ENCODE measurements around the gene NRG3.

Gene NRG3

DNA sequence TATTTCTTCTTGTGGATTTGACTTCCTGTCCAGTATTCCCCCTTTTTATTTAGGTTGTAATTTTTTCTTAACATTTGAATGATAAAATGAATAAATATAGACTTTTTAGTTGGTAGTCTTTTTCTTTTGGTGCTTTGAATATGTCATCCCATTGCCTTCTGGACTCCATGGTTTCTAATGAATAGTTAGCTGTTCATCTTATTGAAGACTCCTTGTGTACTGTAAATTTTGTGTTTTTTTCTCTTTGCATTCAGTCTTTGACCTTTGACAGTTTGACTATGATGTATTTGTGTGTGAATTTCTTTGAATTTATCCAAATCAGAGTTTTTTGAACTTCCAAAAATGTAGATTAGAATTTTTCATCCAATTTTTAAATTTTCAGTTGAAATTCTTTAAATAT lies 554.3 kb downstream of the NRG3 start:
- Histone ChIP-seq H3K9me2 (ENCODE audit: low read depth, low read length) (no peaks in the 10 kb centered on the region), H3K4me3 (ENCODE audit: low read depth, low read length, poor library complexity, severe bottlenecking) (no peak overlapping the region), H3K36me3 (ENCODE audit: insufficient read depth, low read length) (no peaks in the 10 kb centered on the region; the same call in 1 of the 2 replicates), H3K4me2 (ENCODE audit: low read length) (no peak overlapping the region), H3K27ac (ENCODE audit: low read depth, low read length, poor library complexity, severe bottlenecking) (no peak overlapping the region), H4K20me1 (ENCODE audit: insufficient read depth, low read length) (no peaks in the 10 kb centered on the region), H3K9ac (ENCODE audit: low read length) (no peak overlapping the region), H2AFZ (ENCODE audit: low read length) (no peak overlapping the region), H3K27me3 (ENCODE audit: insufficient read depth, low read length) (no peaks in the 10 kb centered on the region), H3K4me1 (ENCODE audit: insufficient read depth, low read length, severe bottlenecking) (no peaks in the 10 kb centered on the region), H3K79me2 (ENCODE audit: insufficient read depth, low read length) (no peaks in the 10 kb centered on the region), H3F3A (ENCODE audit: insufficient read depth, low read length) (0 out of 2 replicates have a peak, but pooled peaks cover 3% of the 10 kb centered on the region), H3K9me3 (ENCODE audit: low read length) (peaks cover 28% of the 10 kb centered on the region)
- no peak for TF ChIP-seq EZH2 (IDR thresholded peaks at IDR 0.05; ENCODE audit: borderline replicate concordance, low read length)
- TF ChIP-seq, protein P1, sequence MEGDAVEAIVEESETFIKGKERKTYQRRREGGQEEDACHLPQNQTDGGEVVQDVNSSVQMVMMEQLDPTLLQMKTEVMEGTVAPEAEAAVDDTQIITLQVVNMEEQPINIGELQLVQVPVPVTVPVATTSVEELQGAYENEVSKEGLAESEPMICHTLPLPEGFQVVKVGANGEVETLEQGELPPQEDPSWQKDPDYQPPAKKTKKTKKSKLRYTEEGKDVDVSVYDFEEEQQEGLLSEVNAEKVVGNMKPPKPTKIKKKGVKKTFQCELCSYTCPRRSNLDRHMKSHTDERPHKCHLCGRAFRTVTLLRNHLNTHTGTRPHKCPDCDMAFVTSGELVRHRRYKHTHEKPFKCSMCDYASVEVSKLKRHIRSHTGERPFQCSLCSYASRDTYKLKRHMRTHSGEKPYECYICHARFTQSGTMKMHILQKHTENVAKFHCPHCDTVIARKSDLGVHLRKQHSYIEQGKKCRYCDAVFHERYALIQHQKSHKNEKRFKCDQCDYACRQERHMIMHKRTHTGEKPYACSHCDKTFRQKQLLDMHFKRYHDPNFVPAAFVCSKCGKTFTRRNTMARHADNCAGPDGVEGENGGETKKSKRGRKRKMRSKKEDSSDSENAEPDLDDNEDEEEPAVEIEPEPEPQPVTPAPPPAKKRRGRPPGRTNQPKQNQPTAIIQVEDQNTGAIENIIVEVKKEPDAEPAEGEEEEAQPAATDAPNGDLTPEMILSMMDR (IDR thresholded peaks at IDR 0.05; ENCODE audit: low read length) = no peak

DNA sequence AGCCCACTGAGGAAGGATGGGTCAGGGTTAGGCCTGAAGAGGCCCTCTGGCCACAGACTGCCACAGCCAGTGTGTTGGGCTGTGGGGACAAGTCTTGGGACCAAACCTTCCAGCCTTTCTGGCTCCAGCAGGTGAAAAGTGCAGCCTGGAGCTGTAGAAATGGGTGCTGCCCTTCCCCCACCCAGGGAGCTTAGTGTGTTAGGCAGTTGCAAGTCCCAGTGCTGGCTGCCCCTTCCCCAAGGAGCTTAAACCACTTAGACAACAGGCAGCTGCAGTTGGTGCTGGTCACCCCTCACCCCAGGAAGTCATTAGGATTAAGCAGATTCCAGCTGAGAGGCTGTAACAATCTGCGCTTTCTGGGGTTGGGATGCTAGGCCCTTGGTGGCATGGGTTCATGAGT lies 563.3 kb downstream of the NRG3 start:
- Histone ChIP-seq H3K27me3 (ENCODE audit: insufficient read depth, low read length) (no peaks in the 10 kb centered on the region), H3K9ac (ENCODE audit: low read length) (no peak overlapping the region), H3F3A (ENCODE audit: insufficient read depth, low read length) (no peaks in the 10 kb centered on the region), H3K79me2 (ENCODE audit: insufficient read depth, low read length) (no peaks in the 10 kb centered on the region), H3K4me2 (ENCODE audit: low read length) (no peak overlapping the region), H2AFZ (ENCODE audit: low read length) (no peak overlapping the region), H3K9me3 (ENCODE audit: low read length) (peaks cover 4% of the 10 kb centered on the region; the same call in 1 of the 2 replicates), H3K4me1 (ENCODE audit: insufficient read depth, low read length, severe bottlenecking) (peaks cover 26% of the 10 kb centered on the region), H3K36me3 (ENCODE audit: insufficient read depth, low read length) (no peaks in the 10 kb centered on the region), H3K4me3 (ENCODE audit: low read depth, low read length, poor library complexity, severe bottlenecking) (no peak overlapping the region), H3K9me2 (ENCODE audit: low read depth, low read length) (no peaks in the 10 kb centered on the region), H4K20me1 (ENCODE audit: insufficient read depth, low read length) (no peaks in the 10 kb centered on the region), H3K27ac (ENCODE audit: low read depth, low read length, poor library complexity, severe bottlenecking) (no peak overlapping the region)
- TF ChIP-seq, protein P1 (IDR thresholded peaks at IDR 0.05; ENCODE audit: low read length) = no peak
- no peak for TF ChIP-seq EZH2 (IDR thresholded peaks at IDR 0.05; ENCODE audit: borderline replicate concordance, low read length)

DNA sequence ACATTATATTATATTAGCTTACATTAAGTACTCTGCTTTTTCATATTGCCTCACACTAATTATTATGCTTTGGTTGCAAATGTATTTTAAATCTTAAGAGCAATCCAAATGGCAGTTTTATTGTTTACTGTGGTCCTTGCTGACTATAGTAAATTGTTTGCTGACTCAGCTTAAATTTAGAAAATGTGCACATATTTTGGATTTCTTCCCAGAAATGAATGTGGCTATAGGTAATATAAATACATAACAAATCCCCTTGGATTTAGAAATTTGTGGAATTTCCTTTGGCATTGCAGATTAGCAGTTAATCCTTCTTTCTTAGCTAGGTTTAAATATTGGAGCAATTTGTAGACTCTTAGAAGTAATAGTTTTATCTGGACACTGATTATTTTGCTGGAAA lies 565.8 kb downstream of the NRG3 start:
- Histone ChIP-seq H3K9ac (ENCODE audit: low read length) (no peak overlapping the region), H3K4me1 (ENCODE audit: insufficient read depth, low read length, severe bottlenecking) (peaks cover 33% of the 10 kb centered on the region), H3K79me2 (ENCODE audit: insufficient read depth, low read length) (no peaks in the 10 kb centered on the region), H3K9me2 (ENCODE audit: low read depth, low read length) (no peaks in the 10 kb centered on the region), H3K36me3 (ENCODE audit: insufficient read depth, low read length) (no peaks in the 10 kb centered on the region), H2AFZ (ENCODE audit: low read length) (no peak overlapping the region), H3K27me3 (ENCODE audit: insufficient read depth, low read length) (no peaks in the 10 kb centered on the region), H3K4me3 (ENCODE audit: low read depth, low read length, poor library complexity, severe bottlenecking) (no peak overlapping the region), H3K27ac (ENCODE audit: low read depth, low read length, poor library complexity, severe bottlenecking) (no peak overlapping the region), H4K20me1 (ENCODE audit: insufficient read depth, low read length) (no peaks in the 10 kb centered on the region), H3K4me2 (ENCODE audit: low read length) (no peak overlapping the region), H3F3A (ENCODE audit: insufficient read depth, low read length) (no peaks in the 10 kb centered on the region), H3K9me3 (ENCODE audit: low read length) (peaks cover 4% of the 10 kb centered on the region; the same call in 1 of the 2 replicates)
- TF ChIP-seq EZH2 (IDR thresholded peaks at IDR 0.05; ENCODE audit: borderline replicate concordance, low read length) = no peak
- TF ChIP-seq, protein P1 (IDR thresholded peaks at IDR 0.05; ENCODE audit: low read length) = no peak
